Measurements from ENCODE around the gene PDGFRB.

PDGFRB gene

DNA sequence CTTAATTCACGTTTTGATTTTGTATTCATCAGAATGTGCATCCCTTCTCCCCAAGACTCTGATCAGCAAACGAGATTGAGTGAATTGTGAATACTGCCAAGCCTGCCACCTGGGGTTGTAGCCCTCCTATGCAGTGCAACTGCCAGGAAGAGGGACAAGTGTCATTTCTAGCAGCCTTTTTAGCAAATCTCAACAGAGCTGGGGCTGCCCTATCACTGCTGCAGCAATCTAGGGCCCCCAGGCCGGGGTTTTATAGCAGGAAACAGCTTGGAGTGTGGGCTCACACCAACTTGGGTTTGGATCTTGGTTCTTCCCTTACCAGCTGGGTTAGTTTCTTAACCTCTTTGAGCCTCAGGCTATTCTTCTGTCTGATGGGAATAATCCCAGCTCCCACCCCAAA lies 73.3 kb downstream of the PDGFRB start:
- DNase-seq (ENCODE audit: low read depth), result no peak

DNA sequence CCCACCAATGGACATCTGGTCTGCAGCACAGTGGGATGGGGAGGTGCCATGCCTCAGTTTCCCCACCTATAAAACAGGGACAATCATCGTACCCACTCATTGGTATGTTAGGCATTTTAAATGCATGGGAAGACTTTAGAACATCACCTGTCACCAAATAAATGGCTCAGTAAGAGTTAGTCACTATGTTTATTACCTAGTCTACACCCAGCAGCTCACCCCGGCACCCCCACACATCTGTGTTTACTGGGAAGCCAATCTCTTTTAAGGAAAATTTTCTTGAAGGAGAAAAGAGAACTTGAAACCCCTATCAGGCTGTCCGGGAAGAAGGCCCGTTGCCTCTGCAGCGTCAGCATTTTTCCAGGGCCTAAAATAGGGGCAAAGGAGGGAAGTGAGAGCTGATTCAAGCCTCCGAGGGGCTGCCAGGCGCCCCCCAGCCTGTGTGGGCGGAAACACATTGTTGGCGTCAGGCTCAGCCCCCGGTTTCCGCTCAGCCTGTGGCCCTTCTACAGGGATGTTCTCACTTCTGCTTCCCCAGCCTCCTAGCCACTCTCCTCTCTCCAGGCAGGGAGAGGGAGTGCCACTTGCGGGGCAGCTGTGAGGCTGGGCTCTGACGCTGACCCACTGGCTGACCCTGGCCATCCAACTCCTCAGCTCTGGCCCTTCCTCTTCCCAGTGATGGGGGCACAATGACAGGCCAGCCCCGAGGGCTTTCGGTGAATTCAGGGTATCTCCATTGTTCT lies 73.9 kb downstream of the PDGFRB start:
- no peak for DNase-seq (ENCODE audit: low read depth)

DNA sequence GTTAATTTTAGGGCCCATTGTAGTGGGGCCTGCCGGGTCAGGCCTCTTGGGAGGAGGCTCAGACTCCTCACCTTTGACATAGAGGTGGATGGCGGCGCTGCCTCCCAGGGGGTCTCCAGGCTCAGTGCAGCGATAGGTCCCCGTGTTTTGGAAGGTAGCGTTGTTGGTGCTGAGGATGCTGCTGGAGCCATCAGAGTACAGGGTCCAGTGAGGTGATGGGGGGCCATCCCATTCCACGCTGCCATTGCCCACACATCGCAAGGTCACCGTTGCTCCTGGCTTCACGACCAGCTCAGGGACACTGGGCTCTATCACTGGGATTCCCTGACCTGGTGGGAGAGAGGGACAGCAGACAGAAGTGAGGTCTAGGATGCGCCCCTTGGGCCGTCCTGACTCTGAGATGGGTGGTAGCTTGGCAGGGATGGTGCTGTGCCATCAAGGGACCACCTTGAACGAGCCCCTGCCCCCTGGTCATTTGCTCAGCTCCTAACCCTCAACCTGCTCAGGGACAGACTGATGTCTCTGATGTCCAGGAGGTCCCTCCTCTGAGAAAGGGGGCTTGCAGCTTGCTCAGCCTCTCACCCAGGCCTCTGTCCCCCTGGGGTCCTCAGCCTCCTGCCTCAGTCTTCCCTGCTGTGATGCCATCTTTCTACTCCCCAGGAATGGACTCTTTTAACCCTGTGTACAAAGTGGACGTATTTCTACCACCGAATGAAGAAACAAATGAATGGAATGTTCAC lies 74.8 kb downstream of the PDGFRB start:
- DNase-seq (ENCODE audit: low read depth), result no peak

DNA sequence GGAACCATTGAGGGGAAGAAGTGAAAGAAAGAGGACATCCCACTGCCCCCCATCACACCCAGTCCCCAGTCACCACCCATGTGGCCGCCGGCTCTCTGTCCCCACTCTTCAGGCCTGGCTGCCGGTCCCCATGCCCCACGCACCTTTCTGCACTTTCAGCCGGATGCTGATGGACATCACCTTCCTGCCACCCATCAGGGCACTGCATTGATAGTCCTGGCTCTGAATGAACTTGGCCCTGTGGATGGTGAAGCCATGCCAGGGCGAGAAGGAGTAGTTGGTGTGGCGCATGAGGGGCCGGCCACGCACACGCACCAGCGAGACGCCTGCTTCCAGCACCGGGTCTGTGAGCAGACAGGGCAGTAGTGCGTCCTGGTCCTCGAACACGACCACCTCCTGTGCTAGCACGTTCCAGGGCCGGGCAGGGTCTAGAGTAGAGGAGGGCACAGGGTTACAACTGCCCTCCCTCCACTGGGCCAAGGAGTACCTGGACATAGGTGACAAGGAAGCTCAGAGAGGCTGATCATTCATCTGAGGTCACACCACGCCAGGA lies 75.7 kb downstream of the PDGFRB start:
- DNase-seq (ENCODE audit: low read depth), result no peak

GRCh38 chr5:150078802-150079689 lies 76.6 kb downstream of the PDGFRB start:
- no peak for DNase-seq (ENCODE audit: low read depth)

GRCh38 chr5:150077996-150078801 lies 77.4 kb downstream of the PDGFRB start:
- no peak for DNase-seq (ENCODE audit: low read depth)

GRCh38 chr5:150077060-150077459 lies 78.6 kb downstream of the PDGFRB start:
- DNase-seq (ENCODE audit: low read depth), result no peak

DNA sequence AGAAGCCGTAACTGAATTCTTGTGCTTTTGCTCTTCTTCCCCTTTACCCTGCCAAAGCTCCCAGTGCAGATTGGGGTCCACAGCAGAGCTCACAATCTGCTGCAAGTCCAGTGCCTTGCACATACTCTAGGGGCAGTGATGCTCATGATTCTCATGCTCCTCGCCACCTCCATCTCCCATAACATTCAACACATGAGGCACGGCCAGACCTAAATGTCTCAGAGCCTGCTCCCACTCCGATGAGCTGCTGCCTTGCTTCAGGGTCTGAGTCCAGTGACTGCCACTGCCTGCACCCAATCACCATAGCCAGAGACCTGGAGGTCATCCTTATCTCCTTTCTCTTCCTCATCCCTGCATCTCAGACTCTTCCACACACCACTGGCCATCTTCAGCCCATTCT lies 79.8 kb downstream of the PDGFRB start:
- DNase-seq (ENCODE audit: low read depth), result no peak

GRCh38 chr5:150075233-150075632 lies 80.4 kb downstream of the PDGFRB start:
- no peak for DNase-seq (ENCODE audit: low read depth)

DNA sequence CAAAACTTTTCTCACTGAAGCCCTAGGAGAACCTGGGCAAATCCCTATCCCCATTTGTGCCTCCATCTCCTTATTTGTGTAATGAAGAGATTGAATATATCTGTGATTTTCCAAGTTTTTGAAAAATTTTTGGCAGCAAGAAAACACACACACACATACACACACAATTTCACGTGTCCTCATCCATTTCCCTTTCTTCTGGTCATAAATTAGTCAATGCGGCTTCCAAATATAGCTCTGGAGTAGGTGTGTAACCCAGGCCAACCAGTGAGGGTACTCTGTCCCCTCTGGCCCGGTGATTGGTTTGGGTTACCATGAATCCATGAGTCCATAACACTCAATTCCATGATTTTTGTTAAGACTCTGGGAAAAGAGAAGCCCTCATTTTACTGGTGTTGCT lies 82.0 kb downstream of the PDGFRB start:
- no peak for DNase-seq (ENCODE audit: low read depth)

DNA sequence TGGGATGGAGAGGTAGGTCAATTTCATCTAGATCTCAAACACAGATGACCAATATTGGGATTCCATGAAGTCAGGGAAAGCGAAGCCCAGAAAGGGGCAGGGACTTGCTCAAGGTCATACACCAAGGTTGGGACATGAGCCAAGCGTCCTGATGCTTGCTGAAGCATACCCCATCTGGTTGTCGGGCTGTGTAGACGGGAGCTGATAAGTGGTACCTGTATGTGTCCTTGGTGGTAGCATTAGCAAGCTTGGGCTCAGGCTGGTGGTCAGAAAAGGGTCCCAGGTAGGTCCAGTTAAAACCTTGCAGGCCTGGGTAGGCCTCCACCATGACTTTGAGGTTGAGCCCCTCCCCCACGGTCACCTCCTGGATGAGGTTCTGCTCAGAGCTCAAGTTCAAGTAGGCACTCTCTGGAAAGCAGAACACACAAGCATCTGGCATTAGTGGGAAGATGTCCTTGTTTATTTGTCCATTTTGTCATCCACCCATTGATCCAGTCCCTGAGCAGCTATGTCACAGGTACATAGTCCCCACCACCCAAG lies 82.5 kb downstream of the PDGFRB start:
- no peak for DNase-seq (ENCODE audit: low read depth)

DNA sequence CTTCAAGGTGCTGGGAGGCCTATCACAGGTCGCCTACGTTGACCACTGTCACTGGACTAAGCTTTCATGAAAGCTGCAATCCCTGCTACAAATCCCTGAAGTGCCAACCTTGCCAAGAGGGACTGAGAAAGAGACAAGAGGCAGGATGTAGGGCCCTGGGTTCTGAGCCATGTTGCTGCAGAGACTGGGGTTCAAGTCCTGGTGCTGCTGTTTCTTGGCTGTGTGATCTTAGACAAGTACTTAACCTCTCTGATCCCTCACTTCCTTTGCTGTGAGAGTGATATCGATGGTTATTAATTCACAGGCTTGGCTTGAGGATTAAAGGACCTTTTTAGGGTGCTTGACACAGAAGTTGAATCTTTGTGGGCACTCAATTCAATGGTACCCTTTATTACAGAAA lies 84.8 kb downstream of the PDGFRB start:
- no peak for DNase-seq (ENCODE audit: low read depth)

- DNase-seq (ENCODE audit: low read depth), result no peak
These were observed 85.7 kb downstream of the PDGFRB start for GRCh38 chr5:150069672-150070627.

DNA sequence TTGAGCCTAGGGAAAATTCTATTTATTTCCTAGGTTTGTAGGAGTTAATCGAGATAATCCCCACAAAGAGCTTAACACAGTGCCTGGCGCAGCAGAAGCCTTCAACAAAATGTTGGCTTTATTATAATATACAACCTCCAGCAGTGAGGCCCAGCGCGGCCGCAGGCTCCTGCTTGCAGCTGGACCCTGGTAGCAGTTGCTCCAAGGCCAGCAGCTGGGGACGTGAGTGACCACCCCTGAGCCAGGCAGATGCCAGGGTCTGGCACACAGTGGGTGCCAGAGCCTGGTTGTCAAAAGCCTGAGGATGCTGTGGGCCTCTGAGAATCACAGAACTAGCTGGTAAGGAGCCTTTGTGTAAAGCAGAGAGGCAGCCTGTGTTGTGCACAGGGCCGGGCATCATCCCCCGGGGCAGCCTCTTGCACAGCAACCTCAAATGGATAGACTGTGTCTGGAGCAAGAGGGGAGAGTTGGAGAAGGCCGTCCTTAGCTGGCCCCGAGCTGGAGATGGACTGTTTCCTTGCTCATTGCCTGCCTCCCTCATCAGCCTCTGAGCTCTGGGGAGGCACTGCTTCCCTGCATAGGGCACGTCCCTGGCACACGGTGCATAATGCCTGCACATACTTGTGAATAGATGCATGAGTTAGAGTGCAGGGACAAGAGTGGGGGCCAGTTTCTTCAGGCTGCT lies 86.5 kb downstream of the PDGFRB start:
- no peak for DNase-seq (ENCODE audit: low read depth)

GRCh38 chr5:150068472-150068871 lies 87.2 kb downstream of the PDGFRB start:
- no peak for DNase-seq (ENCODE audit: low read depth)

DNA sequence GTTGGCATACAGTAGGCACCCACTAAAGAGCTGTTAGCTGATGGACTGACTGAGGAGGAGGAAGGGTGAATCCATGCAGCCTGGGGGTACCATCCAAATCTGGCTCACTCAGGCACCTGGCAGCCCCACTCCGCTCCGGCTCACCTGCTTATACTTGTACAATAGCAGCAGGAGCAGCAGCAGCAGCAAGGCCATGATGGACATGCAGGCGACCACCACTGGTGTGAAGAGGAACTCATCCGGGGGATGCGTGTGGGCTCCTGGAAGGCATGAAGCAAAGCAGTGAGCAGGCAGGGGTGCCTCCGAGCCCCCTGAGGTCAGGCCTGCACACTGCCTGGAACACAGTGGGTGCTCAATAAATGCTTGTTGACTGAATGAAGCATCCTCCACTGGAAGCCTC lies 87.6 kb downstream of the PDGFRB start:
- DNase-seq (ENCODE audit: low read depth), result no peak

DNA sequence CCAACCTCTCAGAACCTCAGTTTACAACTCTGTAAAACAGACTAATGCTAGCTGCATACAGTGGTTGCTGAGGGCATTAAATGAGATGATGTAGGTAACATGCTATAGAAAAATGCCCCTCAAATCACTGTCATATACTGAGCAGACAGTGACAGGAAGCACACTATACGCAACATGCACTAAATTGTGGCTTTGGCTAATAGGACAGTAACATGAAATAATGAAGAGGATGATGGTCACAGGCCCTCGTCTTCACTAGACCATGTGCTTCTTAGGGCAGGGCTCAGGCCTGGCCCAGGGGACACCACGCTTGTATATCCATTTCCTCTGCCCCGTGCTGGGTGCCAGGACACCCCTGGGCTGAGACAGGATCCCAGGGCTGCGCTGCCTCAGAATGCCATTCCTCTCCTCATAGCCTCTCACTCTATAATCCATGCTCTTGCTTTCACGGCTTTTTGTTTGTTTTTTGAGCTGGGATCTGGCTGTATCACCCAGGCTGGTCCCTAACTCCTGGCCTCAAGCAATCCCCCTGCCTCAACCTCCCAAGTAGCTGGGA lies 88.2 kb downstream of the PDGFRB start:
- no peak for DNase-seq (ENCODE audit: low read depth)

GRCh38 chr5:150066901-150067396 lies 88.7 kb downstream of the PDGFRB start:
- peak; percentile 81 for DNase-seq (ENCODE audit: low read depth)

DNA sequence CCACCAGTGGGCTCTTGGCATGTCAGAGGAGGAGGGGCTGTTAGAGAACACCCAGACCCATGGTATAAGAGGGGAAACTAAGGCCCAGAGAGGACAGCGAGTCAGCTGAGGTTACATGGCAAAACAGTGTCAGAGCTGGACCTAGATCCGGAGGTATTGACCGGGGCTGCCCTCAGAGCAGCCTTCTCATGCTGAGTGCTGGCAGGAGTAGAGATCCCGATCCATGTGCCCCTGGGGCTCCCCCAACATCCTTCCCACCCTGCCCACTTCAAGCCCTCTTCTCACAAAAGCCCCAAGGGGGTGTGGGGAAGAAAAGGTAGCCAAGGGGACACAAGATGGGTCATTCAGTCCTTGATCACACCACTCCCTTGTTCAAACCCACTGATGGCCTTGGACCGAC lies 89.2 kb downstream of the PDGFRB start:
- DNase-seq (ENCODE audit: low read depth), result no peak

All from amniotic epithelial cell (primary cell).